MM.1S (cell line): ENCODE measurements around the gene KRTAP12-3.

Source experiments
- DNase-seq: peaks from one replicate; pipeline ENCODE4 v3.0.0-alpha.2; 2015
- H2AFZ ChIP-seq: fragments of 300-600 bp; sonication (generic); 2 replicates; pipeline ENCODE4 v1.6.0; 2016; ENCODE audit warnings: antibody characterized with exemption, low read length
- H3F3A ChIP-seq: fragments of 300-600 bp; sonication (generic); 2 replicates; pipeline ENCODE4 v1.6.1; 2016; ENCODE audit warnings: mild to moderate bottlenecking, antibody characterized with exemption, low read length, moderate library complexity, mixed read lengths; ENCODE audit not compliant: insufficient read depth
- H3K27ac ChIP-seq: fragments of 300-600 bp; sonication (generic); 2 replicates; pipeline ENCODE4 v1.5.1; 2016; ENCODE audit warnings: mild to moderate bottlenecking, low read length
- H3K27me3 ChIP-seq: fragments of 300-600 bp; sonication (generic); replicated peaks from 2 replicates; pipeline ENCODE4 v1.6.0; 2016; ENCODE audit warnings: low read length; ENCODE audit not compliant: insufficient read depth
- H3K36me3 ChIP-seq: fragments of 300-600 bp; sonication (generic); replicated peaks from 2 replicates; pipeline ENCODE4 v1.6.1; 2016; ENCODE audit warnings: mild to moderate bottlenecking, low read length, mixed read lengths; ENCODE audit not compliant: insufficient read depth
- H3K4me1 ChIP-seq: fragments of 300-600 bp; sonication (generic); 2 replicates; pipeline ENCODE4 v1.6.1; 2016; ENCODE audit warnings: low read length, mixed read lengths
- H3K4me2 ChIP-seq: fragments of 300-600 bp; sonication (generic); 2 replicates; pipeline ENCODE4 v1.6.0; 2016; ENCODE audit warnings: low read depth, low read length
- H3K4me3 ChIP-seq: fragments of 300-600 bp; sonication (generic); 2 replicates; pipeline ENCODE4 v1.5.1; 2016; ENCODE audit warnings: low read length, mixed read lengths
- H3K79me2 ChIP-seq: fragments of 300-600 bp; sonication (generic); 2 replicates; pipeline ENCODE4 v1.6.1; 2016; ENCODE audit warnings: mixed run types, low read length, mixed read lengths
- H3K9ac ChIP-seq: fragments of 300-600 bp; sonication (generic); 2 replicates; pipeline ENCODE4 v1.6.1; 2016; ENCODE audit warnings: low read length, mixed read lengths
- H3K9me2 ChIP-seq: fragments of 300-600 bp; sonication (generic); replicated peaks from 2 replicates; pipeline ENCODE4 v1.6.1; 2016; ENCODE audit warnings: mild to moderate bottlenecking, low read length, mixed read lengths; ENCODE audit not compliant: insufficient read depth
- H3K9me3 ChIP-seq: fragments of 300-600 bp; sonication (generic); replicated peaks from 2 replicates; pipeline ENCODE4 v1.6.1; 2016; ENCODE audit warnings: mild to moderate bottlenecking, low read length, mixed read lengths; ENCODE audit not compliant: insufficient read depth
- H4K20me1 ChIP-seq: fragments of 300-600 bp; sonication (generic); 2 replicates; pipeline ENCODE4 v1.6.1; 2016; ENCODE audit warnings: mild to moderate bottlenecking, low read length, moderate library complexity, mixed read lengths; ENCODE audit not compliant: insufficient read depth
- CTCF ChIP-seq: fragments of 300-600 bp; sonication (generic); IDR thresholded peaks from 2 replicates; pipeline ENCODE4 v1.5.1; 2016; ENCODE audit warnings: antibody characterized with exemption, low read length, mixed read lengths
- EZH2 ChIP-seq: fragments of 300-600 bp; sonication (generic); optimal IDR thresholded peaks from 2 replicates; pipeline ENCODE3; 2017; ENCODE audit warnings: low read depth, mild to moderate bottlenecking, antibody characterized with exemption, low read length, mixed read lengths
- EZH2phosphoT487 ChIP-seq: fragments of 300-600 bp; sonication (generic); IDR thresholded peaks from 2 replicates; pipeline ENCODE4 v1.6.1; 2018; ENCODE audit warnings: antibody characterized with exemption, low read length

KRTAP12-3 gene

GRCh38 chr21:44630440-44630839 lies 27.3 kb upstream of the KRTAP12-3 start:
- no peak overlapping the region for H3K27ac ChIP-seq
- no peaks in the 10 kb centered on the region for H3K79me2 ChIP-seq
- TF ChIP-seq EZH2: no peak
- no peak for TF ChIP-seq EZH2phosphoT487
- TF ChIP-seq CTCF: no peak
- no peak overlapping the region for H3K4me2 ChIP-seq
- H2AFZ ChIP-seq: no peak overlapping the region
- no peaks in the 10 kb centered on the region for H3K4me1 ChIP-seq
- H4K20me1 ChIP-seq: no peaks in the 10 kb centered on the region
- no peak overlapping the region for H3K9ac ChIP-seq
- no peaks in the 10 kb centered on the region for H3K36me3 ChIP-seq
- H3K27me3 ChIP-seq: peaks cover 67% of the 10 kb centered on the region
- H3K9me3 ChIP-seq: no peaks in the 10 kb centered on the region
- DNase-seq: no peak
- H3K4me3 ChIP-seq: no peak overlapping the region
- H3F3A ChIP-seq: no peaks in the 10 kb centered on the region
- H3K9me2 ChIP-seq: no peaks in the 10 kb centered on the region

GRCh38 chr21:44632067-44632466 lies 25.7 kb upstream of the KRTAP12-3 start:
- DNase-seq: no peak
- Histone ChIP-seq H3K4me2 (no peak overlapping the region), H3K9me2 (no peaks in the 10 kb centered on the region), H3K9me3 (no peaks in the 10 kb centered on the region), H3F3A (no peaks in the 10 kb centered on the region), H3K36me3 (no peaks in the 10 kb centered on the region), H3K4me3 (no peak overlapping the region), H3K27me3 (peaks cover 70% of the 10 kb centered on the region), H3K27ac (no peak overlapping the region), H4K20me1 (no peaks in the 10 kb centered on the region), H2AFZ (no peak overlapping the region), H3K4me1 (no peaks in the 10 kb centered on the region), H3K79me2 (no peaks in the 10 kb centered on the region), H3K9ac (no peak overlapping the region)
- TF ChIP-seq CTCF (no peak), EZH2phosphoT487 (no peak), EZH2 (no peak)

- Histone ChIP-seq H3K9ac (no peak overlapping the region), H3K27ac (no peak overlapping the region), H3K36me3 (no peaks in the 10 kb centered on the region), H3F3A (no peaks in the 10 kb centered on the region), H3K9me3 (no peaks in the 10 kb centered on the region), H3K27me3 (peaks cover 80% of the 10 kb centered on the region), H3K79me2 (no peaks in the 10 kb centered on the region), H2AFZ (no peak overlapping the region), H4K20me1 (no peaks in the 10 kb centered on the region), H3K4me2 (no peak overlapping the region), H3K4me3 (no peak overlapping the region), H3K4me1 (no peaks in the 10 kb centered on the region), H3K9me2 (no peaks in the 10 kb centered on the region)
- no peak for DNase-seq
- TF ChIP-seq EZH2phosphoT487: no peak
- TF ChIP-seq CTCF: no peak
- no peak for TF ChIP-seq EZH2
Measured at GRCh38 chr21:44636209-44637017, 21.3 kb upstream of the KRTAP12-3 start.
